Measurements from ENCODE around the gene BCAS4.

Gene BCAS4

GRCh38 chr20:50857348-50857747 is 62.5 kb downstream of the BCAS4 start:
- peaks cover 76% of the 10 kb centered on the region for H3K36me3 ChIP-seq (ENCODE audit: control insufficient read depth, low read length)
- H4K20me1 ChIP-seq (ENCODE audit: control insufficient read depth, insufficient read depth, low read depth, low read length) = no peaks in the 10 kb centered on the region; the same call in 1 of the 2 replicates
- H3K79me2 ChIP-seq (ENCODE audit: control insufficient read depth, low read length) = peaks cover 75% of the 10 kb centered on the region
- H3K9me2 ChIP-seq (replicated peaks; ENCODE audit: control insufficient read depth, low read length) = no peaks in the 10 kb centered on the region
- no peaks in the 10 kb centered on the region for H3K27me3 ChIP-seq (ENCODE audit: control insufficient read depth, low read length)
- H3K4me1 ChIP-seq (ENCODE audit: control insufficient read depth, low read length) = peaks cover 56% of the 10 kb centered on the region
- no peak overlapping the region for H3K27ac ChIP-seq (ENCODE audit: low read depth, low read length)
- H3K9me3 ChIP-seq (ENCODE audit: control insufficient read depth, insufficient read depth, low read length) = no peaks in the 10 kb centered on the region
- 0 out of 2 replicates have a peak overlapping the region, but pooled peaks have one; percentile 11 for H3K4me3 ChIP-seq (ENCODE audit: low read length)
- peak overlapping the region; percentile 22 for H3K4me2 ChIP-seq (ENCODE audit: low read length)
- H3F3A ChIP-seq (ENCODE audit: control insufficient read depth, insufficient read depth) = no peaks in the 10 kb centered on the region
- TF ChIP-seq CTCF (IDR thresholded peaks at IDR 0.05; ENCODE audit: low read depth, low read length, poor library complexity, severe bottlenecking) = no peak
- TF ChIP-seq EZH2phosphoT487 (IDR thresholded peaks at IDR 0.05; ENCODE audit: borderline replicate concordance, low read length) = no peak

GRCh38 chr20:50858525-50858924 is 63.7 kb downstream of the BCAS4 start:
- Histone ChIP-seq H3K27me3 (ENCODE audit: control insufficient read depth, low read length) (no peaks in the 10 kb centered on the region), H3F3A (ENCODE audit: control insufficient read depth, insufficient read depth) (no peaks in the 10 kb centered on the region), H3K27ac (ENCODE audit: low read depth, low read length) (peak overlapping the region; percentile 44), H3K9me2 (replicated peaks; ENCODE audit: control insufficient read depth, low read length) (no peaks in the 10 kb centered on the region), H4K20me1 (ENCODE audit: control insufficient read depth, insufficient read depth, low read depth, low read length) (no peaks in the 10 kb centered on the region; the same call in 1 of the 2 replicates), H3K9me3 (ENCODE audit: control insufficient read depth, insufficient read depth, low read length) (no peaks in the 10 kb centered on the region), H3K4me2 (ENCODE audit: low read length) (peak overlapping the region; percentile 22), H3K4me1 (ENCODE audit: control insufficient read depth, low read length) (peaks cover 56% of the 10 kb centered on the region), H3K79me2 (ENCODE audit: control insufficient read depth, low read length) (peaks cover 76% of the 10 kb centered on the region), H3K36me3 (ENCODE audit: control insufficient read depth, low read length) (peaks cover 73% of the 10 kb centered on the region), H3K4me3 (ENCODE audit: low read length) (no peak overlapping the region)
- TF ChIP-seq EZH2phosphoT487 (IDR thresholded peaks at IDR 0.05; ENCODE audit: borderline replicate concordance, low read length) (no peak), CTCF (IDR thresholded peaks at IDR 0.05; ENCODE audit: low read depth, low read length, poor library complexity, severe bottlenecking) (no peak)

DNA sequence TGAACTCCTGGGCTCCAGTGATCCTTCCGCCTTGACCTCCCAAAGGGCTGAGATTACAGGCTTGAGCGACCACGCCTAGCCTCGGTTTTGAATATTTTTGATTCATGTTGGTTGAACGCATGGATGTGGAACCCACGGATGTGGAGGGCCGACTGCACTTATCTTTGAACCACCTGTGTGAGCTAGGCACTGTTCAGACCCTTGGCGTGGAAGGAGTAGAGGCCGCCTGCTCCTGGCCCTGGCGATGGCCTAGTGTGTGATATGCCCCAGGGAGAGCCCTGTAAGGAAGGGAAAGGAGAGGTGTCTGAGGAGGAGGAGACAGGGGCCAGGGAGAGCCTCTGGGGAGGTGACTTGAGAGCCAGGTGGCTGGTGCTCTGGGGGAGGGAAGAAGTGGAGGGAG is 64.3 kb downstream of the BCAS4 start:
- peaks cover 73% of the 10 kb centered on the region for H3K36me3 ChIP-seq (ENCODE audit: control insufficient read depth, low read length)
- H3K27me3 ChIP-seq (ENCODE audit: control insufficient read depth, low read length) = no peaks in the 10 kb centered on the region
- no peak for TF ChIP-seq CTCF (IDR thresholded peaks at IDR 0.05; ENCODE audit: low read depth, low read length, poor library complexity, severe bottlenecking)
- TF ChIP-seq EZH2phosphoT487 (IDR thresholded peaks at IDR 0.05; ENCODE audit: borderline replicate concordance, low read length) = no peak
- no peak overlapping the region for H3K4me3 ChIP-seq (ENCODE audit: low read length)
- no peaks in the 10 kb centered on the region for H3F3A ChIP-seq (ENCODE audit: control insufficient read depth, insufficient read depth)
- no peaks in the 10 kb centered on the region for H3K9me3 ChIP-seq (ENCODE audit: control insufficient read depth, insufficient read depth, low read length)
- H3K4me2 ChIP-seq (ENCODE audit: low read length) = peak overlapping the region; percentile 22; the same call in 1 of the 2 replicates
- peak overlapping the region; percentile 57 for H3K27ac ChIP-seq (ENCODE audit: low read depth, low read length)
- H3K4me1 ChIP-seq (ENCODE audit: control insufficient read depth, low read length) = peaks cover 55% of the 10 kb centered on the region
- H4K20me1 ChIP-seq (ENCODE audit: control insufficient read depth, insufficient read depth, low read depth, low read length) = no peaks in the 10 kb centered on the region; the same call in 1 of the 2 replicates
- peaks cover 77% of the 10 kb centered on the region for H3K79me2 ChIP-seq (ENCODE audit: control insufficient read depth, low read length)
- no peaks in the 10 kb centered on the region for H3K9me2 ChIP-seq (replicated peaks; ENCODE audit: control insufficient read depth, low read length)

Data from DOHH2 (cell line).